Stimulated activated CD4-positive, alpha-beta T cell treated with anti-CD3 and anti-CD28 coated beads, Interleukin-1b, Interleukin-23, amount 100 ng/mL, for 24 hours (primary cell): ENCODE data around the gene C3orf80.
"Not testable (repeated sequence)": the region's sequence is repeated elsewhere in the genome, so short reads cannot be mapped to it uniquely, and the experiment has no call there.

Experiments
- DNase-seq, 4 experiments: peaks; one replicate each; pipeline ENCODE4 v3.0.0-alpha.2; 2020; ENCODE audit warnings: low read depth in 4 of 4, low spot score in 1 of 4

C3orf80 gene

GRCh38 chr3:160225176-160226025 is at the start of gene C3orf80:
TSS of gene C3orf80 (plus strand) at chr3:160225422. CDS start at chr3:160225636, 214 bp downstream.
- DNase-seq, result peak in 1 of 4 experiments; percentile 42

GRCh38 chr3:160176923-160177322 is 48.3 kb upstream of the C3orf80 start:
- no peak for DNase-seq

DNA sequence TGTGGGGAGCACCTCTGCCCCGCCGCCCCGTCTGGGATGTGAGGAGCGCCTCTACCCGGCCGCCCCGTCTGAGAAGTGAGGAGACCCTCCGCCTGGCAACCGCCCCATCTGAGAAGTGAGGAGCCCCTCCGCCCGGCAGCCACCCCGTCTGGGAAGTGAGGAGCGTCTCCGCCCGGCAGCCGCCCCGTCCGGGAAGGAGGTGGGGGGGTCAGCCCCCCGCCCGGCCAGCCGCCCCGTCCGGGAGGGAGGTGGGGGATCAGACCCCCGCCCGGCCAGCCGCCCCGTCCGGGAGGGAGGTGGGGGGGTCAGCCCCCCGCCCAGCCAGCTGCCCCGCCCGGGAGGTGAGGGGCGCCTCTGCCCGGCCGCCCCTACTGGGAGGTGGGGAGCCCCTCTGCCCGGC is 46.6 kb upstream of the C3orf80 start:
- DNase-seq, result not testable (repeated sequence)

DNA sequence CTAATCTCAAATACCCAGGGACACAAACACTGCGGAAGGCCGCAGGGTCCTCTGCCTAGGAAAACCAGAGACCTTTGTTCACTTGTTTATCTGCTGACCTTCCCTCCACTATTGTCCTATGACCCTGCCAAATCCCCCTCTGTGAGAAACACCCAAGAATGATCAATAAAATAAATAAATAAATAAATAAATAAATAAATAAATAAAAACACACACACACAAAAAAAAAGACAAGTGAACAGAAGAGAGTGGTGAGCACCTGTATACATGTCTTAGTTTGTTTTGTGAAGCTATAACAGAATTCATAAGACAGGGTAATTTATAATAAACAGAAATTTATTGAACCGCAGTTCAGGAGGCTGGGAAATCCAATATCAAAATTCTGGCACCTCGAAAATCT is 45.8 kb upstream of the C3orf80 start:
- DNase-seq, result not testable (repeated sequence)

GRCh38 chr3:160179906-160180305 is 45.3 kb upstream of the C3orf80 start:
- DNase-seq, result no peak

- DNase-seq, result no peak
Measured at GRCh38 chr3:160180581-160181216, 44.5 kb upstream of the C3orf80 start.

DNA sequence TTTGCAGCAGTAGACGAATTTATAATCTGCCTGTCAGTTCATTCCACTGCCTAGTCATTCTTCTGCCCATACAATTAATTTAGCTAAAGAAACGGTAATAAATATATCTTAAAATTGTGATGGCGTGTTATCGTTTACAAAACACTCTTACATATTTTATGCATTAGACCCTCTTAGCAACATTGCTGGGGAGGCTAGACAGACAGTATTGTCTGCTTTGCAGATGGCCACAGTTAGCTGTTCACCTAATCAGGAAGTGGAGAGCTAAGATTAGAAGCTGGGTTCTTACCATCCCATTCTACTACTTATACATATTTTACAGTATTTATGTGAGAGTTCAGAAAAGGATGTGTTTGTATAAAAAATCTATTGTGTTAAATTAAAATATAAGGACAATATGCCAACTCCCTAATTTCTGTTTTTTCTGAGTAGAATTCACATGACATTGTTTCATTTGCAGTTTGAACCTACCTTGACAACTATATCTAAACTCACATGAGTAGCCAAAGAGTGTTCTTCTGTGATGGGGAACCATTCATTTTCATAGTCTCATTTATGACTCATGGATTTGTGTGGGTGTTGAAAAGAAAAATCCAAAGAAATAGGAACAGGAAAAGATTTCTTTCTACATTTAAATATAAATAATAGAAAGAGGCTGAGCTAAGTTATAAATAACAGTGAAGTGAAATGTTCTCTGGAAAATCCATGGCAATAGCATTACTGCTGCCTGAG is 41.7 kb upstream of the C3orf80 start:
- no peak for DNase-seq

DNA sequence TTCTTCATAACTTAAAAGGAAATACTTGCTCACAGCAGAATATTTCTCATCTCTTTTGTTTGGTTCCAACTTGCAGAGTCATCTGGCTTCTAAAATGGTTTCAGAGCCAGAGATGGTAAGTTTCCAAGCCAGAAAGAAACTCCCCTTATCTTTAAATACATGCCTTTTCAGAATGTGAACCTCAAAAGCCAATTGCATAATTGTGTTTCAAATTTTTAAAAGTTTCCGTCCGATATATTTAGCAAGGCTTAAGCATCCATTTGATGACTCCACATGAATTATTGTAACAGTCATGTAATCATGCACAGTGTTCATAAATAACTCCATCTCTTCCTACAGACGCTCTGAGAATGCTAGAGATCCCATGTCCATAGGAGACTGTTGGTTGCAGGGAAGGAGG is 40.6 kb upstream of the C3orf80 start:
- no peak for DNase-seq

DNA sequence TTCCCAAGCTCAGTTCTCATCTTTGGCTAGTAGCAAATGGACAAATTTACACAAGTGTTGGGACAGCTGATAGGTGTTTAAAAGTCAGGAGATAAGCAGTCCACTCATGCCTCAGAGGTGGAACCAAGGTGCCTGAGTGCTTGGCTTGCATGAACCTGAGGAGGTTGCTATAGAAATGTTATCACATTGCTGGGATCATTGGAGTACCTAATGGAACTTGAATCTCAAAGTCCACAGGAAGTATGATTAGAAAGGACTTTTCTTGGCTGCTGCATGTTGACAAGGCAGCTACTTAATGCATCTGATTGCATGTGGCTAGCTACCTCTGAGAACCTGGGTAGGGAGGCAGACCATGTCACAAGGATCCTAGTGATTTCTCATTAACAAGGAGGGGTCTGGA is 39.5 kb upstream of the C3orf80 start:
- DNase-seq, result no peak

GRCh38 chr3:160187288-160187687 is 37.9 kb upstream of the C3orf80 start:
- DNase-seq, result no peak

- DNase-seq, result no peak
Measured at GRCh38 chr3:160192310-160193029, 32.8 kb upstream of the C3orf80 start.

DNA sequence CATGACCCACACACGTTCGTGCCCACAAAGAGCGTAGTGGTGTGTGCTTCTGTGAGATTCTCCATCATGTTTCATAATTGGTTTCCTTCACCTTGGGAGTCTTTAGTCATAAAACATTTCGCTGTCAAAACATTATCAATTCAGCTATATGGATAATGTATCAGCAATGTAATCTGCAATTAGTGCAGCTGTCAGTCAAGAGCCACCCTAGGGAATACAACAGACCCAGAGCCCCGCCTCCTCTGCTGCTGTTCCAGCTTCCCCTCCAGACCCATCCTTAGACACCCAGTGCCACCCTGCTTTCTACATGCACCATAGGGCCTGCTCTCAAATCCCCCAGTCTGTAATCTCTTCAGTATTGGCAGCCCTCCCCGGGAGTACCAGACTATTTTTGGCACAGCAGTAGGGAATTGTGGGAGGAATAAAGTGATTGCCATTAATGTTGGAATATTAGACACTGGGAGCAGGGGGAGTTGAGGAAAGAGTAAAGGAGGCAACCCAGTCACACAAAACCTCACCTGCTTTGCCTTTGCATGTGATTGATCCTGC is 31.5 kb upstream of the C3orf80 start:
- no peak for DNase-seq

- no peak for DNase-seq
Measured at GRCh38 chr3:160194438-160194837, 30.8 kb upstream of the C3orf80 start.

GRCh38 chr3:160195106-160195505 is 30.1 kb upstream of the C3orf80 start:
- DNase-seq, result no peak

- DNase-seq, result no peak
Measured at GRCh38 chr3:160196511-160197104, 28.6 kb upstream of the C3orf80 start.

DNA sequence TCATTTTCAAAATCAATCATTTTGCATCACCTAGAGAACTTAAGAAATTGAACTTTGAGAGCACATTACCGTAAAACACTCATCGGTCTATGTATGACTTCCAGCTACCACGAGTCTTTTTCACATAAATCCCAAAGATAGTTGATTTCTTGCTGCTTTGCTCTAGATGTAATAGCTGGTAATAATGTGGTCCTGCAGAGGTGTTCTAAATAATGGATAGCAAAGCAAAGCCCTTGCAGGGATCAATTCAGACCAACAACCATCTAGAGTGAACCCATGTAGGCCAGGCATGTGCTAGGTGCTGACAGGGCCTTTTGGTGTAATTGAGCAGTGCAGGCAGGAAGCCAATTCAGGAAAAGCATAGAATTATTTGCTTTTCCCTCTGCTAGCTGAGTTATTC is 26.1 kb upstream of the C3orf80 start:
- DNase-seq, result no peak

GRCh38 chr3:160200353-160200752 is 24.9 kb upstream of the C3orf80 start:
- no peak for DNase-seq

- DNase-seq, result not testable (repeated sequence)
Measured at GRCh38 chr3:160204396-160205011, 20.7 kb upstream of the C3orf80 start.

- no peak for DNase-seq
Measured at GRCh38 chr3:160205606-160206005, 19.6 kb upstream of the C3orf80 start.

- DNase-seq, result no peak
Measured at GRCh38 chr3:160210341-160210740, 14.9 kb upstream of the C3orf80 start.
